DLD1 (cell line): ENCODE results near the gene TRA2B.

Source experiments
- in situ Hi-C: cut with HindIII; loops from 2 replicates; pipeline ENCODE4 v1.10.0; 2017; ENCODE audit warnings: low sequenced_read_pairs

Gene TRA2B

DNA sequence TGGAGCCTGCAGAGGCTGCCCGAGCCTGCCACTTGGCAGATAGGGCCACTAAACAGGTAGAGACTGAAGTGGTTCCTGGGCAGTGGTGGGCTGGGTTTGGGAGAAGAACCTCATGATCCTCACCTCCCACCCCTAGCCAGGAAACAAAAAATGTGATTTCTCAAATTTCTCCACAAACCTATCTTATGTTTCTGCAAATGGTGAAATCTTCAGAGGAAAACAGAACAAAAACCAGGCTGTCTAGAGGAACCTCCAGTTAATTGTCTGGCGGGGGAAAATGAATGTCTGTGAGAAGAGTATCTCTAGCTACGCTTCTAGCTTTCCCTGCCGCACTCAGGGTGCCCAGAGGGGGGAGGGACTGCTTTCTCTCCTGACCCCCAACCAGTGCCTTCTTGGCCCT is 55.9 kb downstream of the TRA2B start:
- in situ Hi-C loops, result no loop called here

- in situ Hi-C loops, result no loop called here
These were observed 57.2 kb downstream of the TRA2B start for GRCh38 chr3:185880600-185880999.

DNA sequence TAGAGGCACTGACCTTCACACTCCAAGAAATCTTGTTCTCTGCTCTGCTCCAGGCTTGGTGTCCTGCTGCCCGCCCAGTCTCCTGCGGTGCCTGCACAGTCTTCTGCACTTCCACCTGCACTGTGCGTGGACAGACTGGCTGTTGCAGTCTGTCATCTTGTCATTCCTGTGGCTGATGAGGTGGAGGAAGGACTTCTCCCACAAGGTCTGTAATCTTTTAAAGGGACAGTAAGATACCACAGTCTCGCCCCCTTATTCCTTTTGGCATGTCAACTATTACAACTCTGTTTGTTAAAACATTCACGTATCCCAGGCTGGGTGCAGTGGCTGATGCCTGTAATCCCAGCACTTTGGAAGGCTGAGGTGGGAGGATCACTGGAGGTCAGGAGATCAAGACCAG is 58.9 kb downstream of the TRA2B start:
- in situ Hi-C loops, result no loop called here

DNA sequence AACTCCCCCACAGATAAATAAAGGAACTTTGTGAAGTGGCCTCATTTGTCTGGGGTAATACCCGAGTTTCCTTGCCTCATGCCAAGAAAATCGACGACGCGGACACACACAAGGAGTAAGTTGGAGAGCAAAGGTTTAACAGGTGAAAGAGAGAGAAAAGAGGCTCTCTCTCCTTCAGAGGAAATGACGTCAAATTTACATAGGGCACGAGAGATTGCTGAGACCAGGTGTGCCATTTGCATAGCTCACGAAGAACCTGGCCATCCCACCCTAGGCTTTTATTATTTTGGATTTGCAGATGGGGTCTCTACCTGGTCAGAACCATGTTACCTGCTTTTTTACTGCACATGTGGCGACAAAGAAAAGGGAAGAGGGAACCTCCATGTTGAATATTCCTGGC is 63.7 kb downstream of the TRA2B start:
- in situ Hi-C loops, result no loop called here

- in situ Hi-C loops, result no loop called here
These were observed 70.2 kb downstream of the TRA2B start for GRCh38 chr3:185867650-185868049.

DNA sequence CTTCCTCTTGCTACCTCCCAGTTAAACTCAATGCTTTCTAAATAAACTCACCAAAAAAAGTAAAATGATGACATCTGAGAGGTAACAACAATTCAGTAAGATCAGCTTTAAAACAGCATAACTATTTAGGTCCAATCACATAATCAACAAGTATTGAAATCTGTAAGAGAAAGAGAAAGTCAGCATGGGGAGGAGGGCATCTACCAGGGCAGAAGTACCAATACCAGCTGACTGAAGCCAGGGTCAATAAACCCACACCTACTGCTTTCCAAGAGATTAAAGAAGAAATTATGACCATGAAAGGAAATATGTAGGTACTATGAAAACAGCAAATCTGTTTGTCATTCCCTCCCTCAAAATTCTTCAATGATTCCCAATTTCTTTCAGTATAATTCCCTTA is 70.8 kb downstream of the TRA2B start:
- in situ Hi-C loops, result no loop called here

GRCh38 chr3:185866555-185866954 is 71.3 kb downstream of the TRA2B start:
- in situ Hi-C loops, result no loop called here
